AG04450 (cell line): ENCODE results near the gene DENND1B. TPM values are rescaled to one million over a fixed set of nuclear protein-coding genes. Genes with fewer than 3 reads are reported as not detected.

ENCODE experiments used
- CTCF ChIA-PET: fragments of 300-600, 350-600 bp; formaldehyde crosslinking; extraction: SDS; loops from one replicate; lab custom pipeline; 2022; ENCODE audit warnings: antibody characterized with exemption, inconsistent platforms; lab: Charles Lee
- POLR2A ChIA-PET: fragments of 350-600 bp; formaldehyde crosslinking; extraction: SDS; loops from one replicate; lab custom pipeline; 2021; ENCODE audit warnings: antibody characterized with exemption, inconsistent platforms; lab: Yijun Ruan, JAX
- DNase-seq: peaks from one replicate; pipeline ENCODE4 v3.0.0-alpha.2; 2011; ENCODE audit warnings: low read depth, low spot score
- H3K27ac ChIP-seq: one replicate; pipeline ENCODE4 v1.5.1; 2012; ENCODE audit warnings: low read depth, low read length, control low read depth
- H3K27me3 ChIP-seq: one replicate; pipeline ENCODE4 v1.6.0; 2012; ENCODE audit warnings: low read length; ENCODE audit not compliant: control insufficient read depth, insufficient read depth
- H3K4me3 ChIP-seq: 2 replicates; pipeline ENCODE4 v1.5.1; 2011; ENCODE audit warnings: mild to moderate bottlenecking, low read depth, low read length, control low read depth
- H3K9me3 ChIP-seq: 2 replicates; pipeline ENCODE4 v1.5.1; 2012; ENCODE audit warnings: low read length; ENCODE audit not compliant: control insufficient read depth, insufficient read depth
- CTCF ChIP-seq: IDR thresholded peaks from 2 replicates; pipeline ENCODE4 v1.5.1; 2011; ENCODE audit warnings: low read depth, low read length, control low read depth, inconsistent platforms
- polyA plus RNA-seq: library from polyadenylated mRNA; depleted of rRNA; stranded (reverse); fragments of >200 nt; gene quantifications from 2 replicates; pipeline ENCODE4 v1.2.3, GENCODE V29; 2011

Gene DENND1B
- polyA plus RNA-seq, 1 experiment, result 17.7 TPM

GRCh38 chr1:197649188-197649587 is 126.1 kb downstream of the DENND1B start:
- POLR2A ChIA-PET, result no interaction called here
- H3K4me3 ChIP-seq, result no peak overlapping the region
- DNase-seq, result no peak
- H3K27ac ChIP-seq, result no peak overlapping the region
- CTCF ChIA-PET, result interaction anchor here (1.1 to 1.4 kb wide), 2 partner anchors 219 to 266 kb away, joined by 3 to 6 read pairs; no protein-coding TSS in a partner anchor
- H3K9me3 ChIP-seq, result no peaks in the 10 kb centered on the region
- H3K27me3 ChIP-seq, result no peaks in the 10 kb centered on the region
- no peak for TF ChIP-seq CTCF

GRCh38 chr1:197638316-197638715 is 137.0 kb downstream of the DENND1B start:
- POLR2A ChIA-PET, result no interaction called here
- no peaks in the 10 kb centered on the region for H3K9me3 ChIP-seq
- H3K4me3 ChIP-seq, result no peak overlapping the region
- DNase-seq, result no peak
- TF ChIP-seq CTCF, result no peak
- H3K27ac ChIP-seq, result no peak overlapping the region
- CTCF ChIA-PET, result no interaction called here
- H3K27me3 ChIP-seq, result no peaks in the 10 kb centered on the region

GRCh38 chr1:197637406-197637805 is 137.9 kb downstream of the DENND1B start:
- ChIA-PET CTCF (no interaction called here), POLR2A (no interaction called here)

GRCh38 chr1:197633447-197634078 is 141.7 kb downstream of the DENND1B start:
- Histone ChIP-seq H3K4me3 (no peak overlapping the region), H3K9me3 (no peaks in the 10 kb centered on the region), H3K27me3 (no peaks in the 10 kb centered on the region), H3K27ac (no peak overlapping the region)
- TF ChIP-seq CTCF, result no peak
- no peak for DNase-seq
- POLR2A ChIA-PET, result no interaction called here
- CTCF ChIA-PET, result no interaction called here

More at GRCh38 chr1:197637406-197637805, 137.9 kb downstream of the DENND1B start:
- Histone ChIP-seq H3K27me3 (no peaks in the 10 kb centered on the region), H3K4me3 (no peak overlapping the region), H3K9me3 (no peaks in the 10 kb centered on the region), H3K27ac (no peak overlapping the region)
- DNase-seq, result no peak
- no peak for TF ChIP-seq CTCF

GRCh38 chr1:197632651-197633050 is 142.6 kb downstream of the DENND1B start:
- H3K4me3 ChIP-seq, result no peak overlapping the region
- no peaks in the 10 kb centered on the region for H3K27me3 ChIP-seq
- CTCF ChIA-PET, result no interaction called here

More at GRCh38 chr1:197632651-197633050, 142.6 kb downstream of the DENND1B start:
- POLR2A ChIA-PET, result no interaction called here
- H3K9me3 ChIP-seq, result no peaks in the 10 kb centered on the region
- H3K27ac ChIP-seq, result no peak overlapping the region
- no peak for TF ChIP-seq CTCF
- DNase-seq, result no peak
